Erythroblast (primary cell): ENCODE data around the gene PLCD1.

Experiments used
- GATA1 ChIP-seq: IDR thresholded peaks from 2 replicates; pipeline ENCODE4 v1.6.1; 2011; ENCODE audit warnings: low read depth, mild to moderate bottlenecking, control low read depth, low read length, moderate library complexity
- POLR2A ChIP-seq: IDR thresholded peaks from 2 replicates; pipeline ENCODE4 v1.6.1; 2011; ENCODE audit warnings: mild to moderate bottlenecking, low read length

DNA sequence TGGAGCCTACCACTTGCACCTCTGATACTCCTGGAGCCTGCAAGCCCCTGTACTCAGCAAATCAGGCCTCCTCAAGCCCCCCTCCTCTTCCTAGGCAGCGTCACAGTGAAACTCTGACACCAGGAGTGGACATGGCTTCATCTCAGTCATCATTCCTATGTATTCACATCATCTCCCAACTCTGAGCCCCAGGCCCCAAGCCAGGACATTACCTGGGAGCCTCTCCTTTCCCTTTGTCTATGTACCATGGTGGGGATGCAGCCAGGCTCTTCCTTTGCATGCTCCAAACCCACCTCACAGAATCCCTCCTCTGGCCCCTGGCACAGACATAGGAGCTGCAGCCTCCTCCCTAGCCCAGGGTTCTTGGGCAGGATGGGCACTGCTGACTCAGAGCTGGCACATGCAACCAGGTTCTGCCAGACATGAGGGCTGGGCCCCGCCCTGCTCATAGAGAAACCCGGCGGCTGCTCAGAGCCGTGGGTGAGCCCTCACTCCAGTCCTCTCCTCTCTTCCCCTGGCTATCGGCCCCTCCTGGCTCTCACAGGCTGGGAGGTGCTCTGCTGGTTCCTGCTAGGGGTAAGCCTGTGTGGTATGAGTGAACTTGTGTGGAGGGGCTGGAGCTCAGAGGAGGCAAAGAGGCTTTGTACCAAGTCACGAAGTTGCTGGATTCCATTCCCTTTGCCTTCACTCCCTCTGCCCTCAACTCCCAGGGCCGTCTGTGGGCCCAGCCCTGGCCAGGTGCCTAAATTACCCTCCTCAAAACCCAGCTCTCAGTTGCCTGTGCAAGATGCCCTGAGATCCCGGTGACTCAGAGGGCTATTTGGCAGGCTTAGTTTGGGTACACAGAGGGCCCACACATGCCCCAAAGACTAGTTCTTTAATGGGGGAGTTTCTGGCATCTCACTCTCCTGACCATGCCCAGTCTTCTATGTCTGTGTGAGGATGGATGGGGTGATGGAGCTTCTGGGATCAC, 1.9 kb upstream of the PLCD1 start:
- TF ChIP-seq POLR2A = no peak
- TF ChIP-seq GATA1 = no peak
